Esophagus squamous epithelium (tissue), 5 donors: ENCODE results near the gene MED13L. TPM values are rescaled to one million over a fixed set of nuclear protein-coding genes. Genes with fewer than 3 reads are reported as not detected.

Experiments used
- DNase-seq: peaks from one replicate; lab custom pipeline; 2025; lab: John Stamatoyannopoulos, UW
- H3K27ac ChIP-seq, 4 donors: fragments of 200-600 bp; sonication (generic); one replicate each; pipeline ENCODE4 v1.5.1; 2016 to 2019; ENCODE audit warnings: mild to moderate bottlenecking in 1 of 4
- H3K27me3 ChIP-seq, 4 donors: fragments of 200-600 bp; sonication (generic); 1 replicate in 3 of 4; 2 replicates in 1 of 4; pipeline versions ENCODE4 v1.5.1 to v1.6.0; 2017 to 2021; ENCODE audit warnings: antibody characterized with exemption in 1 of 4
- H3K36me3 ChIP-seq, 3 donors: fragments of 200-600 bp; sonication (generic); one replicate each; pipeline ENCODE4 v1.5.1; 2016 to 2019
- H3K4me1 ChIP-seq, 3 donors: fragments of 200-600 bp; sonication (generic); one replicate each; pipeline ENCODE4 v1.5.1; 2017 to 2019
- H3K4me3 ChIP-seq, 4 donors: fragments of 200-600 bp; sonication (generic); 1 replicate in 3 of 4; 2 replicates in 1 of 4; pipeline ENCODE4 v1.5.1; 2016 to 2019; ENCODE audit warnings: mild to moderate bottlenecking in 2 of 4, moderate library complexity in 1 of 4
- H3K9me3 ChIP-seq, 3 donors: fragments of 200-600 bp; sonication (generic); one replicate each; pipeline ENCODE4 v1.5.1; 2016 to 2019
- CTCF ChIP-seq, 6 experiments: fragments of 450-650 bp in 4 of 6; fragments of 200-600 bp in 2 of 6; sonication (generic) in 2 of 6; IDR thresholded peaks; one replicate each; pipeline ENCODE4 v1.5.1; 2016 to 2019; ENCODE audit warnings: antibody characterized with exemption in 6 of 6, mild to moderate bottlenecking in 4 of 6, moderate library complexity in 4 of 6
- POLR2A ChIP-seq, 4 donors: fragments of 450-650 bp; IDR thresholded peaks; one replicate each; pipeline ENCODE4 v1.6.1; 2017; ENCODE audit warnings: antibody characterized with exemption in 4 of 4, mild to moderate bottlenecking in 4 of 4, moderate library complexity in 3 of 4
- WGBS, 2 donors: methylation state at CpG; one replicate each; pipeline ENCODE4 v1.1.5; 2018; 5-methylcytosine and 5-hydroxymethylcytosine counted together
- intact Hi-C: fragments of 100-400 bp; cut with DNase I; formaldehyde crosslinking; loops from one replicate; pipeline ENCODE4 v1.15.0; 2022
- total RNA-seq, 4 donors: library from RNA; depleted of rRNA; stranded (reverse); fragments of >200 nt; gene quantifications; one replicate each; pipeline ENCODE4 v1.1.0, GENCODE V29; 2016
- donor health status: DM: yes; HTN: yes; CAD: no.

Gene MED13L
- total RNA-seq, 4 donors from 2014 or later, result 52.2 to 137 (median 62.1) TPM

DNA sequence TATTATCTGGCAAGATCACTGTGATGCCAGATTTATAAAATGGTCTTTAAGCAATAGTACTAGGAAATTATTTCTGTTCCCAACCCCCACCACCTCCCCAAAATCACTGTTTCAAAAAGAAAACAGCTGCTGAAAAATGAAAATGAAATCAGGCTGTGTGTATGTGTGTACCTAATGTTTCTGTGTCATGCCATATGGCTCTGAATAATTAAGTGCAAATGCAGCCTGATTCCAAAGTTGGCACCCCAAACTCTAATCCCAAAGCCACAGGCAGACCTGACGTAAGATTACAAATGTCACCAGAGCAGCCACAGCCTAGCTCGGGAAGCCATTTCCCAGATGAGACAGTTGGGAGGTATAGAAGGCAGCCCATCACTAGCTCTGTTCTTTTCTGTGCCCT, 175.5 kb downstream of the MED13L start:
- WGBS, 2 donors, result 92 to 95% methylated on average over 2 of the region's 2 CpGs
- intact Hi-C loops, result no loop called here
- no peak for DNase-seq
- Histone ChIP-seq H3K27ac (no peak overlapping the region), H3K4me1 (peaks cover 0 to 10% (median 0%) of the 10 kb centered on the region in 3 donors), H3K9me3 (no peaks in the 10 kb centered on the region), H3K4me3 (no peak overlapping the region), H3K36me3 (peaks cover 0 to 10% (median 0%) of the 10 kb centered on the region in 3 donors), H3K27me3 (no peaks in the 10 kb centered on the region)
- no peak for TF ChIP-seq POLR2A (IDR thresholded peaks at IDR 0.05)
- no peak for TF ChIP-seq CTCF (IDR thresholded peaks at IDR 0.05)

DNA sequence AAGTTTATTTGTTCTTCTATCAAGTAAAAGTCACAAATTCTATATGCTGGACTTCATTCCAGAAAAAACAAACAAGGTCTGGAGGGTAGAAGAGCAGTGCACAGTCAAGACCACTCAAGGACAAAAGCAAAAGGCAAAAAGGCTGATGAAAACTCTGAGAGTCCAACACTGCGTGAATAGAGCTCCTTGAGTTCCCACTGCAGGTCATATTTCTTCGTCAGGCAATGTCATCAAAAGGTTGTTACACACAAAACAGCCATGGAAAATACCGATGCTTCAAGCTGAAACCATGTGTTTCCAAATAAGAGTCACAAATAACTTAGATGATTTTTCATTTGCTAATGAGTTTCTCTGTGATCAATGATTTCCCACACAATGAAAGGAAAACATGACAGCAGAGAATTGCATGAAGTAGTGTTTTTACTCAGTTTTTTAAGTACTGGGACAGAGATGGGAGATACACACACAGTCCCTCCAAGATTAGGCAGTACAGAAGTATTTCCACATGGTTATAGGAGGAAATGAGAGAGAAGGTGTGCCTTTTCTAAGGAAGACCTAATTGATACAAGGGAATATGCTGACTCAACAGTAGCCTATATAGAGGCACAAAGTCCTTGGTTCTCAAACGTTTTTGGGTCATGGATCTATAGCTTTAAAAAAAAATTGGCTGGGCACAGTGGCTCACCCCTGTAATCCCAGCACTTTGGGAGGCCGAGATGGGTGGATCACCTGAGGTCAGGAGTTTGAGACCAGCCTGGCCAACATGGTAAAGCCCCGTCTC, 177.7 kb downstream of the MED13L start:
- no peak for DNase-seq
- TF ChIP-seq POLR2A (IDR thresholded peaks at IDR 0.05), result no peak
- no peak for TF ChIP-seq CTCF (IDR thresholded peaks at IDR 0.05)
- H3K27me3 ChIP-seq, result no peaks in the 10 kb centered on the region

DNA sequence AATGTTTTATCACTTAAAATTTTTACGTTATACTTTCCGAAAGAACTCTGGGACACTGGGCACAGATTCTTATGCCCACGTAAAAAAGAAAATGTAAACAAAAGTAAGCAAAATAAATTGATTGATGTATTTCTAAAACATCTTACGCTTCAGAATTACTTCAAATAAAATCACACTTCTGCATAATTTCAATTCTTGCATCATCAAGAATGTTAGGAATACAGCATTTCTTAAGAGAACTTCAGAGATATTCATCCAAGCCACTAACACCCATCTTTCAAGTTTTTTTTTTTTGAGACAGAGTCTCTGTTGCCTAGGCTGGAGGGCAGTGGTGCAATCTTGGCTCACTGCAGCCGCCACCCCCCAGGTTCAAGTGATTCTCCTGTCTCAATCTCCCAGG, 180.6 kb downstream of the MED13L start:
- no peak for DNase-seq
- Histone ChIP-seq H3K4me3 (no peak overlapping the region), H3K27ac (no peak overlapping the region), H3K4me1 (no peaks in the 10 kb centered on the region), H3K27me3 (no peaks in the 10 kb centered on the region), H3K9me3 (no peaks in the 10 kb centered on the region), H3K36me3 (peaks cover 0 to 21% (median 0%) of the 10 kb centered on the region in 3 donors)
- WGBS, 2 donors, result 91 to 93% methylated on average over 5 of the region's 5 CpGs
- TF ChIP-seq POLR2A (IDR thresholded peaks at IDR 0.05), result no peak
- TF ChIP-seq CTCF (IDR thresholded peaks at IDR 0.05), result no peak
- intact Hi-C loops, result no loop called here

More for the DNA sequence above, 177.7 kb downstream of the MED13L start:
- H3K4me1 ChIP-seq, result peaks cover 0 to 10% (median 0%) of the 10 kb centered on the region in 3 donors
- no peak overlapping the region for H3K4me3 ChIP-seq
- H3K27ac ChIP-seq, result no peak overlapping the region
- H3K9me3 ChIP-seq, result no peaks in the 10 kb centered on the region
- intact Hi-C loops, result no loop called here
- peaks cover 0 to 16% (median 0%) of the 10 kb centered on the region in 3 donors for H3K36me3 ChIP-seq
- WGBS, 2 donors, result 72 to 74% methylated on average over 6 of the region's 6 CpGs

- Histone ChIP-seq H3K27ac (no peak overlapping the region), H3K36me3 (peaks cover 0 to 21% (median 0%) of the 10 kb centered on the region in 3 donors), H3K4me3 (no peak overlapping the region), H3K9me3 (no peaks in the 10 kb centered on the region), H3K27me3 (no peaks in the 10 kb centered on the region), H3K4me1 (no peaks in the 10 kb centered on the region)
- DNase-seq, result no peak
- intact Hi-C loops, result no loop called here
- TF ChIP-seq CTCF (IDR thresholded peaks at IDR 0.05), result no peak
- no peak for TF ChIP-seq POLR2A (IDR thresholded peaks at IDR 0.05)
These were observed 183.0 kb downstream of the MED13L start for GRCh38 chr12:116094475-116094874.

DNA sequence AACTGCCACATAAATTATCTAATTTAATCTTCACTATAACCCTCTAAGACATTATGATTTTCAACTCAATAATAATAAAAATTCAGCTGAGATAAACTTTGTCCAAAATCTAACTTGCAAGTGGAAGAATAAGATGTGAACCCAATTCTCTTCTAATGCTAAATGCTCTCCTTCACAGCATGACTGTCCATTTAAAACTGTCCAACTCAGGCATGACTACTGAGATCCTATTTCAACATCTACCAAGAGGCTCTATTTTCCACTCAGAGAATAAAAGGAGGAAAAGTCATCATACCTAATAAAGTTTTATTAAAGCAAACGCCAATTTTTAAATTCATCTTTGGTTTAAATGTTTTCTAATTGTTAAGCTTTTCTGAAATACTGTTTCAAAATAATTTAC, 183.6 kb downstream of the MED13L start:
- H3K9me3 ChIP-seq, result no peaks in the 10 kb centered on the region
- TF ChIP-seq POLR2A (IDR thresholded peaks at IDR 0.05), result no peak
- TF ChIP-seq CTCF (IDR thresholded peaks at IDR 0.05), result no peak
- H3K27me3 ChIP-seq, result no peaks in the 10 kb centered on the region
- intact Hi-C loops, result no loop called here
- no peaks in the 10 kb centered on the region for H3K4me1 ChIP-seq
- H3K4me3 ChIP-seq, result no peak overlapping the region
- no peak for DNase-seq
- no peak overlapping the region for H3K27ac ChIP-seq
- peaks cover 0 to 21% (median 0%) of the 10 kb centered on the region in 3 donors for H3K36me3 ChIP-seq
- WGBS, 2 donors, result 84 to 90% methylated on average over 1 of the region's 1 CpG
